Forelimb muscle (tissue), 1 donor: ENCODE data around the gene GALNTL6. TPM values are rescaled to one million over a fixed set of nuclear protein-coding genes. Genes with fewer than 3 reads are reported as not detected.
"Not testable (repeated sequence)": the region's sequence is repeated elsewhere in the genome, so short reads cannot be mapped to it uniquely, and the experiment has no call there.

Experiments
- DNase-seq: peaks from one replicate; pipeline ENCODE4 v3.0.0-alpha.2; 2013; ENCODE audit warnings: low read depth
- polyA plus RNA-seq: library from polyadenylated mRNA; unstranded; fragments of 120-200 nt; gene quantifications from one replicate; pipeline ENCODE4 v1.2.1, GENCODE V29; 2013; ENCODE audit not compliant: insufficient read length

GALNTL6 gene
- polyA plus RNA-seq, 1 donor, result 0.47 TPM

DNA sequence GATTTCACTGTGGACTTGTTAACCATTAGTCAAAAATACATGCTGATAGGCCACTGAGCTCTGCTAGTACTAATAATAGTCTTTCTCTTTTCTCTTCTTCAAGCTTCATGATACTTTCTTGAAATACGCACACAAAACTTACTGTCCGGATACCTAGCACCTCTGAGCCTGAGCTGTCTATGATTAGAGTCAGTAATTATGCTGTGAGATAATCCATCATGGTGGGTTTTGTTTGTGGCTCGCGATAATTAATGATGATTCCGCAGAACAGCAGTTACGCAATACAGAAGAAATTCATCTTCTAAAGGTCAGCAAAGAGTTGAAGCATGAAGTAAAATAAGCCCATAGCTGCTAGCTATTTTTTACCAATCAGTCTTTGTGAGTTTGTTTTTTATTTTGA is 843.9 kb downstream of the GALNTL6 start:
- no peak for DNase-seq

DNA sequence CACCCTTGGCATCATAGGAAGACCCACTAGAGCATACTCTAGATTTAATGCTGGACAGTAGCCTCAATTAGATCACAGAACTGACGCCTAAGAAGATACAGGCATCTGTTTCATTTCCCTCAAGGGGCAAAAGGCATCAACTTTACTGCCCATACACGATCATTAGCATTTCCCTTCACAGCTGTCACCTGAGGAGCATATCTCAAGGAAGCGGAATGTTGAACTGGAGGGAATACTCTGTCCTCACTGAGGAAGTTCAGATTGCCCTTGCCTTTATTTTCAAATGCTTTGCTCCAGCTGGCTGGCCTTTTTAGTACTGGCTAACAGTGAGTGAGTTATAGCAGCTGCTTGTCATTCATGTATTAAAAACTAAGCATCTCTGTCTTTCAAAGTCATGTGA is 847.0 kb downstream of the GALNTL6 start:
- no peak for DNase-seq

DNA sequence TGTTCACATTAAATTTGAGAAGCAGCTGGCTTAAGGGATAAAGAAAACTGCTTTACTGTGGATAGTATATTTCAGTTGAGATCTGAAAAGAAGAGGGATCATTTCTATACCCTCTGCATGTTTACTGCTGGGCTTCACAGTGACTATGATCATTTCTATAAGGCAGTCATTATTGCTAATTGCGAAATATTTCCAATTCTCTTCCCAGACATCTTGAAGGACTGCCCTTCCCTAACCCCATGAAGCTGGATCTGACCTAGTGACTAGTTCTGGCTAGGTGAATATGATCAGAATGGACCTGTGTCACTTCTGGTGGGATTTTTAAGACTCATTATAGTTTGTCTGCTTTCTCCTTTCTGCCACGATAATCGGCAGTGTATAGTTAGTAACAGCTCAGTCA is 848.9 kb downstream of the GALNTL6 start:
- DNase-seq, result no peak

DNA sequence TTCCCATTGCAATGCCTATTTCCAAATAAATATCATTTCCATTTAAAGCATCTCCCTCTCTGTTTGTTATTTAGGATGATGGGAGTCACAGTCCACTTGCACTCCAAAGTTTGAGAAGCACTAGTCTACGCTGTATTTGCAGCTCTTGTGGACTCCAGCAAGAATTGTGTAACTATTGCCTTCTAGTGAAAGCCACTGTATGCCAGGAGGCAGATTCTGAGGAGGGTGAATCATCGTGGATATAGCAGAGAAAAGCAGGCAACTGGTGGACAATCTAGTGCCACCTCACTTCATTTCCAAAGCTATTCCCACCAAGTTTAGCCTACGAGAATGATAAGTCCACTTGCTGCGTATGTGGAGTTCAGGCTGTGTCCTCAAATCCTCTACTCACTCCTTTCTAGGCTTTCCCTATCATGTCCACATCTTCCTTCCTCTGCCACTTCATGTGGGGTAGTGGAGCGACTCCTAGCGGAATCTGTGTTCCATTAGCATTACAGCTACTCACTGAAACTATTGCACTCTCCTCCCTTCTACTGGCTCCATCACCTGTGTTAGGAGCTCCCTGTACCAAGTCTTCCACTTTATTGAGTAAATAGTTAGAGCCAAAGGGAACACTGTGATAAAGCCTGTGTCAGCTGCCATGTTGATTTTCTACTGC is 853.6 kb downstream of the GALNTL6 start:
- no peak for DNase-seq

DNA sequence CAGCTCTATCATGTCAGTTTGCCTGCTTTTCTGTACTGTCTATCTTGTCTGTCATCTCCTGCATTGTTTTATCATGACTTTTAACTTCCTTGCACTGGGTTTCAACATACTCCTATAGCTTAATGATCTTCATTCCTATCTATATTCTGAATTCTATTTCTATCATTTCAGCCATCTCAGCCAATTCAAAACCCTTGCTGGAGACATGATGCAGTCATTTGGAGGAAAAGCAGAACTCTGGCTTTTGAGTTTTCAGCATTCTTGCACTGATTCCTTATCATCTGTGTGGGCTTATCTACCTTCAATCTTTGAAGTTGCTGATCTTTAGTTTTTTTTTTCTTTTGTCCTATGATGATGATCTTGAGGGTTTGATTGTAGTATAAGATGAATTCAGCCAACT is 861.6 kb downstream of the GALNTL6 start:
- no peak for DNase-seq

DNA sequence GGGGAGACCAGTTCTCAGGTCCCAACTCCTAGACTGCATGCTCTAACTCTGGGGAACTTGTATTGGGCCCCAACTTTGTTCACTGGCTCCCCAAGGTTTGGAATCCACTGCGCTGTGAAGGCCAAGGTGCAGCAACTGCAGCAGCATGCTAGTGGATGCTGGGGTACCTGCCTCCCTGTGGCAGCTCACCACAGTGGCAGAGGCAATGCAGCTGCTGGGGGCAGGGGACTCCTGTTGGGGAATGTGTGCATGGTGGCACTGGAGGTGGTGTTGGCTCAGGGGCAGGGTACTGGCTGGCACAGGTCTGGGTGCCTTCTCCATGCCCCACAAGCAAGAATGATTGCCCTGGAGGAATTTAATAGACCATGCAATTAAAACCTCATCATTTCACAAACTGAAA is 862.0 kb downstream of the GALNTL6 start:
- DNase-seq, result no peak

DNA sequence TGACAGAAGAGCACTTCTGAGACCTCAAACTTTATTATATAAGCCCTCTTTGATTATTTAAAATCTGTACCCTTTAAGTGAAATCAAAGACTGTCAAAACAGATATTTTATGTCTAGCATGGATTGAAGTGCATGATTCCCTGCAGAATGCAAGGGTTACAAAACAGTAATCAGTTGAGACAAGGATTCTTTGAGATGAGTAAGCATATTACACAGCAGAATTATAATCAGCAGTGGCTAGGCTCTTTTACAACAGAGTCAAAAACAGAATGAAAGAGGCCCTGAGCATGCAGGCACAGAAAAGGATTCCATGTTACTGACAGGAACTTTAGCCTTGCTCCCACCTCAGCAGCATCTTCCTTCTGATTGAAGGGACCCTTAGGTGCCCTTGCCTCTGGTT is 867.5 kb downstream of the GALNTL6 start:
- DNase-seq, result no peak

DNA sequence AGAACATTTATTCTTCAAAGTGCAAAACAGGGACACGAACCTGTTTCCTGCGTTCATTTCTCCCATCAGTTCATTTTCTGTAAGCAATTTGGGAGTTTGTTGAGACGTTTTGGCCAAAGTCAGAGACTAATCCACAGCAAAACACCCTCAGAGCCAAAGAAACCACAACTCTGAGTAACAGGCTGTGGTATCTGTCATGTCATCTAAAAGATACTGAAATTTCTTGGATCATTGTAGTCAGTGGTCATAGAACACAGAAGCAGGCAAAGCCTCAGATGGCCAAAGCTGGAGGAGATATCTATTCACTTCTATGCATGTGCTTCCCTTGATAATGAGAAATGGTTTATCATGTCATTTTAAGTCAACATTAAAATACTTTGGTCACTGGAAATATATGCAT is 869.8 kb downstream of the GALNTL6 start:
- no peak for DNase-seq

DNA sequence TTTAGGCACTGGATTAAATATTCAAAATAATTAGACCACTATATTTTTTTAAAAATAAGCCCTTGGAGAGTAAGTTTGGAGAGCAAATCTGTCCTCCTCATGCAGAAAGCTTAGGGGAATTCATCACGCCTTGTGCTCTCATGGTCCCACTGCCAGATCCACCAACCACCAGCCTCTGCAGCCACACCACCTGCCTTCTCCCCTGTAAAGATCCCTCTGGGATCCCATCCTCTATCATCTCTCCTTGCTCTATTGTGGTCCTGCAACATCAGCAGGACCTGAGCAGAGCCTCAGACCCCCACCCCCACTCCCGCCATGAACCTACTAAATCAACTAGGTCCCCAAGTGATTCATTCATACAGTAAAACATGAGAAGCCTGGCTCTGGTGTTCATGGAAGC is 872.8 kb downstream of the GALNTL6 start:
- DNase-seq, result no peak

DNA sequence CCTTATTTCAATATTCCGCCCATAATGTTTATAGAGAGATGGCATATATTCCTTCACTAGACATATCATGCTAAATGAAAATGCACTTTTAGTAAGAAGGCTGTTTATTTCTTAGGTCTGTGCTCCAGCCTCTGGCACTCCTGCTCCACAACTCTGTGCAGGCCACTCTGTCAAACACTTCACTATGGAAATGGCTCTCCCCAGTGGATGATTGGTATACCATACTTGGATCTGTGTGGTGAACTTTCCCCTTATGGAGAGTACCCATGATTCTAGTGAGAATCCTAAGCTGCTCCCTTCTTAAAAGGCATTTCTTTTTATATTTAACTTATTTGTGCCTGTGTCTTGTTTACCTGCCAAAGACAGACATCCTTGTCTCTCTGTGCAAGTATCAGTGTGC is 875.3 kb downstream of the GALNTL6 start:
- no peak for DNase-seq

DNA sequence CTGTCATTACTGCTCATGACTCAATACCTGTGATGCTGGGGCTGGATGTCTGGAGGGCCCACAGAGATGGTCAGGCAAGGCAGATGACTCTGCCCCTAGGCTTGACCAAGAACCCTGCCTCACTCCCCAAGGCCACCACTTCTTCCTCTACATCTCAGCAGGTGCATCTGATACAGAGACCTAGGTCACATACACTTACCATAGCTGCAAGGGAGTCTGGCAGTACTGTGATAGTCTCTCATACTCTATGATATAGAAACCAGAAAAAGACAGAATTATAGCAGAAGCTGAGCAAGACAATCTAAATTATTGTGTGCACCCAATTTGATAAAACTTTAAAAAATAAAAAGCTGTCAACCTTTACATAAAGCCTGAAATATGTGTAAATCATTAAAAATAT is 878.3 kb downstream of the GALNTL6 start:
- DNase-seq, result no peak

DNA sequence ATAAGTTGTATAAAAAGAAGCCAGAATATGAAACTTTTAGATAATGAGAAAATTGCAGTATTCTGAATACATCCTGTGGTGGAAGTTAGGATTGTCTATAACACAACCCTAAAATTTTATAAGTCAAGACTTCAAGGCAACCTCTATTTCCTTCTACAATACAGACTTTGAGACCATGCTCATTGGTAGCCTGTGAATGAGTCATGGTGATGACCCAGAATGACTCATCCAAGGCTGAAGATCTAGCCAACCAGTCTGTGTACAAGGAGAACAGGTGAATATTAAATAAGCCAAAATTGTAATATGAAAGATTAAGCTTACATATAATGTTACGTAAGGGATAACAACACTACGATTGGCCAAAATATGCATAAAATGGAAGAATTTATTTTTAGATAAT is 879.5 kb downstream of the GALNTL6 start:
- no peak for DNase-seq

DNA sequence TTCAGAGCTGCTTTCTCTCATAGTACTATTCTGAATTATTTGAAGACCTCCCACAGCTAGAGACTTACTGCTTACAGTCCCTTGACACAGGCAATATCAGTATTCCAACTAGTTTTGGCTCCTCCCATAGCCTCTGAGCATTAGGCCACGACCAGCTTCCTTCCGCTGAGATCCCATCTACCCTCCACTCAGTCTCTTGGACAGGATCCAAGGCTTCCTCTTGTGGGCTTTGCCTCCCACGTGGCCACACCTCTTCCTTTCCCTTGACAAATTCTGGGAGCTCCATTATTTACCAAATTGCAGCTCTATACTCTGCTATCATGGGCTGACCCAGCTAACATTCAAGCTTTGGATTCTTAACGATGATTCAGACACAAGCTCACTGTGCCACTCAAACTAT is 885.1 kb downstream of the GALNTL6 start:
- DNase-seq, result no peak

DNA sequence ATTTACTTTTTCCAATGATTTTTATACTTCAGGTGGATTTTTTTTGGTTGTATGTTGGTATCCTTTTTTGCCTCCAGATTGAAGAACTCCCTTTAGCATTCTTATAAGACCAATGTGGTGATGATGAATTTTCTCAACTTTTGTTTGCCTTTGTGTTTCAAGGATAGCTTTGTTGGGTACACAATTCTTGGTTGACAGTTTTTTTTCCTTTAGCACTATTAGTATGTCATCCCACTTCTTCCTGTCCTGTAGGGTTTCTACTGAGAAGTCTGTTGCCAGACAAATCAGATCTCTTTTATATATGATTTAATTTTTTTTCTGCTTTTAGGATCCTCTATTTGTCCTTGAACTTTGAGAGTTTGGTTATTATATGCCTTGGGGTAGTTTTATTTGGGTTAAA is 892.4 kb downstream of the GALNTL6 start:
- no peak for DNase-seq

DNA sequence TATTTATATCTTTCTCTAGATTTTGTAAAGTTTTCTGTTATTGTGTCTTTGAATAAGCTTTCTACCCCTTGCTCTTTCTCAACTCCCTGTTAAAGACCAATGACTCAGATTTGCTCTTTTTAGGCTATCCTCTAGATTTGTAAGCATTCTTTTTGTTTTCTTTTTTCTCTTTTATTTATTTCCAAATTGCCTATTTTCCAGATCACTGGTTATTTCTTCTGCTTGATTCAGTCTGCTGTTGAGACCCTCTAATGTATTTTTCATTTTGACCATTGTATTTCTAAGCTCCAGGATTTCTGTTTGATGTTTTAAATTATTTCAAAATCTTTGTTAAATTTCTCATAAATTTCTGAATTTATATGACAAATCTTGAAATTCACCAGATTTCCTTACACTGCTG is 892.8 kb downstream of the GALNTL6 start:
- no peak for DNase-seq

DNA sequence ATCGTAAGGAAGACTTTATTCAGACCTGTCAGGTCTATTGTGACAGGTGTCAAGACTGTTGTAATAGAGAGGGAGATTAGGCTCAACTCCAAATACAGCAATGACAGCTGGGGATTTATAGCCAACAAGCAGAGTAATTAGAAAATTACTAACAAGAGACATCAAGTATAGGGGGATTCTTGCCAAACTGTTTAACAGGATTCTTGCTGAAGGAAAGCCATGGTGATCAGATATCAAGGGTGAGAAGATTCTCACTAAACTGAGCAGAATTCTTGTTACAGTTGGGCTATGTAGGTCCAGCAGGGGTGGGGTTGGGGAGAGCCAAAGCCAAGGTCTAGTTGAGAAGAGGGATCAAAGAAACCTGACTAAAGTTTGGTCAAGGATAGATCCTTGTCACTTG is 894.4 kb downstream of the GALNTL6 start:
- no peak for DNase-seq

DNA sequence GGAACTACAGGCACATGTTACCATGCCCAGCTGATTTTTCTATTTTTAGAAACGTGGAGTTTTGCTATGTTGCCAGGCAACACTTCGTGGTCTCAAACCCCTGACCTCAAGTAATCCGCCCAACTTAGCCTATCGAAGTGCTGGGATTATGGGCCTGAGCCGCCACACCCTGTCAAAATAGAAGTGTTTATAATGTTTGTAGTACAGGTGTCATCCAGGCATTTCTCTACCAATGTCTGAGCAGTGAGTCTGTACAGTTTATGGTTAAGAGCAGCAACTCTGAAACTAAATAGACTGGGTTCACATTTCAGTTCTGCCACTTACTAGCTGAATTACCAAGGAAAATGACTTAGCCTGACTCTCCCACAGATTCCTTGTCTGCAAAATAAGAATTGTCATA is 895.0 kb downstream of the GALNTL6 start:
- no peak for DNase-seq

DNA sequence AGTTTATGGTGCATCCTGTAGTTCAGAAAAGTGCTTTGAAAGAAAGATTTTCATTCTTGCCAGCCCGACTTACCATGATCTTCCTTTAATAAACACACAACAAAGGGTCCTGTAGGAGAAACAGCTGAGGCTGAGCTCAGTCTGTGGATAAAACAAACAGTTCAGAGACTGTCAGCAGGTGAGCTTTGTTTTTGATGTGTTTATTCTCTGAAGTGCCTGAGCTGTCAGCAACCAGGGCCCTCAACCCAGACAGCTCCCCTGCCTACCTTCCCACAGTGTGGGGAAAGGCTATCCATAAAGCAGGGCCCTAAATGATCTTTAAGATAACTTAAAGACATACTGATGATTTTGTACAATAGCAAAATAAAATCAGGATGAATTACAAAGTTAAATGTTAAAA is 896.2 kb downstream of the GALNTL6 start:
- DNase-seq, result no peak

DNA sequence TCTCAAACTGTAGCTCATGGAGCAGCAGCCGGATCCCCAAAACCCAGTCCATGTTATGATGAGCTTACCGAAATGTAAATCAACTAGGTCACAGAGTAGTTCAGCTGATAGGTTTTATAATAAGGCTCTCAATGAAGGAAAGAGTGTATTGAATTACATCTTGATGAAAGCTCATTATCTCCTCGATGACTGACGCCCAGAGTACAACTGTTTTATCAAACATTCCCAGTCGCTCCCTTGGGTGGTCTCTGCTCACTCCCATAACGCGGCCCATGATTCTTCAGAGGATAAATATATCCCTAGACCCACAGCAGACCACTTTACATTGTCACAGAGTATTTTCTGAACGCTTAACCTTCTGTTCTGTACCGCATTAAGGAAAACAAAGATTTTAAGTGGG is 903.1 kb downstream of the GALNTL6 start:
- DNase-seq, result no peak

DNA sequence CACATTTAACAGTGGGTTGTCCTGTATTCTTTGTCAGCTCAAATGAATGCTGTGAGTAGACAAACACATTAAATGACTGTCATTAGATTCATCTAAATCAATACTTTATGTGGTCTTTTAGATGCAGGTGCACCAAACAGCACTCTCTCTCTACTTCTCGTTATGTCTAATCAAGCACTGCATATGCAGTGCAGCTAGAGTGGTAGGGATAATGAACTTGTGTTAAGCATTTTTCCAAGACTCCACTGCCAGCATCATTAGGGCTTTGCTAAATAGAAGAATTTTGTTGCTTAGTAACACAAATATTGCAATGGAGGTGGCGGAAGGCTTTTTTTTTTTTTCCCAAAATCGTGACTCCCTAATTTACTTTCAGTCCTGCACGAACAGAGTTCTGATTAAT is 908.5 kb downstream of the GALNTL6 start:
- DNase-seq, result no peak

DNA sequence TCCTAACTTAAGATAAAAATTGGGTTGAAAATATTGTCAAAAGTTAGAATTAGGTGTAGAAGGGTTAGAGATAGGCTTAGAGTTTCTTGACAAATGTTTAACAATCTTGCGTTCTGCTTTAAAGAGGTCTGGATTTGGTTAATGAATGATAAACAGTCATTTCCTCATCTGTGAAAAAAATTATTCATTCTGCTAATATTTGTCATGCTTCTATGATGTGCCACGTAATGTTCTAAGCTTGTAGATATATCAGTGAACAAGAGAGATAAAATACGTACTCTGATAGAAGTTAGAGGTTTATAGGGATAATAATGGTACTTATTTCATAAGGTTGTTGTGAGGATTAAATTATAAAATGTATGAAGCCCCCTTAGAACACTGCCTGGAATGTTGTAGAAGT is 912.4 kb downstream of the GALNTL6 start:
- no peak for DNase-seq

DNA sequence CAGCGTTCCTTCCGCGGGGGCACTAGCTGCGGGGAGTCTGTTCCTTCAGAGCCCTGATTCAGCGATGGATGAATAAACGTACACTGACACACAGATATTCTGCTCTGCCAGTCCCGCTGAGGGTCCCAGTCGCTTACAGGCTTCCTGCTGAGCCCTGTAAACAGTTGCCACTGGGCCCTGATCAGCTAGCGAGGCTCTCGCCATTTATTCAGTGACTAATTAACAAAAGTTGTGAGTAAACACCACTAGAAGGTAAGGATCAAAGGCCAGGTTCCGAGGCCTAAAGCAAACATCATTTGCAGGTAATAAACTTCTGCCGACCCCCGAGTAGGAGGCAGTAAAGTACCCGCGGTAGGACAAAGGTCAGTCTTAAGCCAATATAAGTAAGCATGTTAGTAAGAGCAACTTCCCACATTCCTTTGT is 912.8 kb downstream of the GALNTL6 start:
- no peak for DNase-seq

DNA sequence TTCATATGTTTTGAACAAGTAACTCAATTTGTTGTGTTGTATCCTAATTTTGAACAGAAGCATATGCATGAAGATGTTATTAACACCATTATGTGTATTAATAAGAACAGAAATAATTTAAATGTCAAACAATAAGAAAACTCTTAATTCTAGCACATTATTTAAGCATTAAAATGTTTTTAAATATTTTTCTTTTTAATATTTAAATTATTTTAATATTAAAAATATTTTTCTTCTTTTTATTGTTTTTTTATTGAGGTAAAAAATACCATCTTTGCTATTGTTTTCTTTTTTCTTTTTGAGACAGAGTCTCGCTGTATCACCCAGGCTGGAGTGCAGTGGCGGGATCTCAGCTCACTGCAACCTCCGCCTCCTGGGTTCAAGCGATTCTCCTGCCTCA is 914.4 kb downstream of the GALNTL6 start:
- no peak for DNase-seq

DNA sequence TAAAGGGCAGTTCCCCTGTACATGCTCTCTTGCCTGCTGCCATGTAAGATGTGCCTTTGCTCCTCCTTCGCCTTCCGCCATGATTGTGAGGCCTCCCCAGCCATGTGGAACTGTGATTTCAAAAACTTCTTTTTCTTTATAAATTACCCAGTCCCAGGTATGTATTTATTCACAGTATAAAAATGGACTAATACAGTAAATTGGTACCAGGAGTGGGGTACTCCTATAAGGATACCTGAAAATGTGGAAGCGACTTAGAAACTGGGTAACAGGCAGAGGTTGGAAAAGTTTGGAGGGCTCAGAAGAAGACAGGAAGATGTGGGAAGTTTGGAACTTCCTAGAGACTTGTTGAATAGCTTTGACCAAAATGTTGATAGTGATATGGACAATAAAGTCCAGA is 920.4 kb downstream of the GALNTL6 start:
- not testable (repeated sequence) for DNase-seq

DNA sequence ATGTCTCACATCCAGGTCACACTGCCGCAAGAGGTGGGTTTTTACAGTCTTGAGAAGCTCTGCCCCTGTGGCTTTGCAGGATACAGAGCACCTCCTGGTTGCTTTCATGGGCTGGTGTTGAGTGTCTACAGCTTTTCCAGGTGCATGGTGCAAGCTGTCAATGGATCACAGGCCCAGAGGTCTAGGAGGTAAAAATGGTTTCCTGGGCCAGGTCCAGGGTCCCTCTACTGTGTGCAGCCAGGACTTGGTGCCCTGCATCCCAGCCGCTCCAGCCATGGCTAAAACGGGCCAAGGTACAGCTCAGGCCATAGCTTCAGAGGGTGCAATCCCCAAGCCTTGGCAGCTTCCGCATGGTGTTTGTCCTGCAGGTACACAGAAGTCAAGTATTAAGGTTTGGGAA is 921.4 kb downstream of the GALNTL6 start:
- DNase-seq, result no peak
